WTC11 (cell line): ENCODE data around the gene TFF2. TPM values are rescaled to one million over a fixed set of nuclear protein-coding genes. Genes with fewer than 3 reads are reported as not detected.

Experiments used
- ATAC-seq: fragments of 200-7000 bp; cut with Tn5 transposase; 2 replicates; pipeline ENCODE4 v1.10.0; 2021; ENCODE audit warnings: mild to moderate bottlenecking, moderate library complexity
- CTCF ChIA-PET: fragments of 300-600 bp; sonication (Branson Sonifier 250); formaldehyde crosslinking; loops from one replicate; lab custom pipeline; 2021; ENCODE audit warnings: antibody characterized with exemption; lab: Charles Lee
- POLR2A ChIA-PET: fragments of 350-600 bp; sonication (Branson Sonifier 250); formaldehyde crosslinking; loops from one replicate; lab custom pipeline; 2021; ENCODE audit warnings: antibody characterized with exemption; lab: Charles Lee
- DNase-seq: peaks from one replicate; pipeline ENCODE4 v3.0.0; 2021; ENCODE audit warnings: low spot score
- H3K27ac Mint-ChIP-seq: 2 replicates; pipeline ENCODE4 v1.8.0; 2021; ENCODE audit warnings: mixed read lengths
- H3K27me3 Mint-ChIP-seq: 2 replicates; pipeline ENCODE4 v1.8.0; 2021; ENCODE audit warnings: low read depth, mild to moderate bottlenecking, moderate library complexity, mixed read lengths
- H3K36me3 Mint-ChIP-seq: 2 replicates; pipeline ENCODE4 v1.8.0; 2021; ENCODE audit warnings: mixed read lengths
- H3K4me1 Mint-ChIP-seq: 2 replicates; pipeline ENCODE4 v1.8.0; 2022; ENCODE audit warnings: mixed read lengths
- H3K4me3 Mint-ChIP-seq: 2 replicates; pipeline ENCODE4 v1.8.0; 2021; ENCODE audit warnings: mild to moderate bottlenecking, moderate library complexity, mixed read lengths
- H3K9me3 Mint-ChIP-seq: 2 replicates; pipeline ENCODE4 v1.8.0; 2021; ENCODE audit warnings: mixed read lengths
- ARID4B ChIP-seq: sonication (generic); formaldehyde crosslinking; IDR thresholded peaks from 2 replicates; pipeline ENCODE4 v1.8.0; 2023; ENCODE audit warnings: missing genetic modification reagents, mild to moderate bottlenecking, borderline replicate concordance
- ATF3 ChIP-seq: sonication (generic); formaldehyde crosslinking; conservative IDR thresholded peaks from 2 replicates; pipeline ENCODE4 v1.8.1; 2022; ENCODE audit warnings: mild to moderate bottlenecking, missing genetic modification reagents
- ESRRA ChIP-seq: sonication (generic); formaldehyde crosslinking; IDR thresholded peaks from 2 replicates; pipeline ENCODE4 v1.8.1; 2022; ENCODE audit warnings: mild to moderate bottlenecking, missing genetic modification reagents, borderline replicate concordance
- FOXJ3 ChIP-seq: sonication (generic); formaldehyde crosslinking; IDR thresholded peaks from 2 replicates; pipeline ENCODE4 v1.9.0; 2021; ENCODE audit warnings: missing genetic modification reagents, mild to moderate bottlenecking, borderline replicate concordance
- FOXK1 ChIP-seq: sonication (generic); formaldehyde crosslinking; IDR thresholded peaks from 2 replicates; pipeline ENCODE4 v1.8.0; 2022; ENCODE audit warnings: mild to moderate bottlenecking, moderate library complexity, missing genetic modification reagents
- HMGA2 ChIP-seq: fragments of 250-450 bp; sonication (Bioruptor Pico); IDR thresholded peaks from 2 replicates; pipeline ENCODE4 v1.4.0; 2021; ENCODE audit warnings: mild to moderate bottlenecking, moderate library complexity
- JAZF1 ChIP-seq: fragments of 250-450 bp; sonication (Bioruptor Pico); IDR thresholded peaks from 2 replicates; pipeline ENCODE4 v1.9.0; 2021; ENCODE audit warnings: moderate library complexity, mild to moderate bottlenecking, inconsistent platforms
- MXD4 ChIP-seq: fragments of 250-450 bp; sonication (Bioruptor Pico); IDR thresholded peaks from 2 replicates; pipeline ENCODE4 v1.8.0; 2021; ENCODE audit warnings: mild to moderate bottlenecking, moderate library complexity, borderline replicate concordance
- MYBL2 ChIP-seq: sonication (generic); formaldehyde crosslinking; IDR thresholded peaks from 2 replicates; pipeline ENCODE4 v1.8.1; 2023; ENCODE audit warnings: mild to moderate bottlenecking, moderate library complexity, missing genetic modification reagents
- PRDM15 ChIP-seq: sonication (generic); formaldehyde crosslinking; IDR thresholded peaks from 2 replicates; pipeline ENCODE4 v1.8.0; 2022; ENCODE audit warnings: missing genetic modification reagents
- SOX15 ChIP-seq: fragments of 250-450 bp; sonication (Bioruptor Pico); IDR thresholded peaks from 2 replicates; pipeline ENCODE4 v1.9.0; 2021; ENCODE audit warnings: mild to moderate bottlenecking
- SP1 ChIP-seq: sonication (generic); formaldehyde crosslinking; conservative IDR thresholded peaks from 2 replicates; pipeline ENCODE4 v1.8.1; 2022; ENCODE audit warnings: missing genetic modification reagents
- ZBTB21 ChIP-seq: sonication (generic); formaldehyde crosslinking; IDR thresholded peaks from 2 replicates; pipeline ENCODE4 v1.8.1; 2023; ENCODE audit warnings: mild to moderate bottlenecking, missing genetic modification reagents, borderline replicate concordance
- ZNF219 ChIP-seq: sonication (generic); formaldehyde crosslinking; IDR thresholded peaks from 2 replicates; pipeline ENCODE4 v1.8.0; 2023; ENCODE audit warnings: missing genetic modification reagents, mild to moderate bottlenecking, borderline replicate concordance
- ZNF232 ChIP-seq: sonication (generic); formaldehyde crosslinking; IDR thresholded peaks from 2 replicates; pipeline ENCODE4 v1.8.0; 2022; ENCODE audit warnings: mild to moderate bottlenecking, missing genetic modification reagents
- ZNF263 ChIP-seq: sonication (generic); formaldehyde crosslinking; IDR thresholded peaks from 2 replicates; pipeline ENCODE4 v1.8.1; 2022; ENCODE audit warnings: low read depth, mild to moderate bottlenecking, moderate library complexity, missing genetic modification reagents
- ZNF416 ChIP-seq: fragments of 250-450 bp; sonication (Bioruptor Pico); IDR thresholded peaks from 2 replicates; pipeline ENCODE4 v1.9.0; 2021; ENCODE audit warnings: mild to moderate bottlenecking, inconsistent platforms
- ZNF423 ChIP-seq: fragments of 250-450 bp; sonication (Bioruptor Pico); IDR thresholded peaks from 2 replicates; pipeline ENCODE4 v2.1.2; 2022; ENCODE audit warnings: mild to moderate bottlenecking, moderate library complexity
- ZSCAN18 ChIP-seq: fragments of 250-450 bp; sonication (Bioruptor Pico); IDR thresholded peaks from 2 replicates; pipeline ENCODE4 v2.1.2; 2022; ENCODE audit warnings: mild to moderate bottlenecking, moderate library complexity
- total RNA-seq: library from RNA; stranded (reverse); gene quantifications from 3 replicates; pipeline ENCODE4 v1.2.3, GENCODE V29; 2021

Gene TFF2
- total RNA-seq, 1 experiment from 2014 or later, result 0.33 TPM

- no peak for ATAC-seq
- Mint-ChIP-seq H3K27me3 (peaks cover 3% of the 10 kb centered on the region; the same call in 1 of the 2 replicates), H3K9me3 (peaks cover 10% of the 10 kb centered on the region), H3K36me3 (peaks cover 5% of the 10 kb centered on the region; the same call in 1 of the 2 replicates)
- POLR2A ChIA-PET, result interaction anchor here (0.5 kb wide), 1 partner anchor 10 kb away, joined by 5 read pairs; no protein-coding TSS in a partner anchor
- TF ChIP-seq HMGA2 (CRISPR knock-in tag), result no peak
- TF ChIP-seq MYBL2 (CRISPR knock-in tag), result no peak
- no peak for TF ChIP-seq ZSCAN18 (CRISPR knock-in tag)
- no peak for TF ChIP-seq ZNF416
- no peak for TF ChIP-seq ZNF423
- no peak for TF ChIP-seq ZBTB21 (CRISPR knock-in tag)
- TF ChIP-seq FOXJ3, result no peak
- no peak for TF ChIP-seq FOXK1 (CRISPR knock-in tag)
- no peak for TF ChIP-seq ARID4B (CRISPR knock-in tag)
- TF ChIP-seq ESRRA (CRISPR knock-in tag), result no peak
- TF ChIP-seq SP1 (CRISPR knock-in tag), result no peak
- no peak for TF ChIP-seq SOX15 (CRISPR knock-in tag)
- TF ChIP-seq ZNF232 (CRISPR knock-in tag), result no peak
- TF ChIP-seq ZNF263 (CRISPR knock-in tag), result no peak
- no peak for TF ChIP-seq ATF3 (CRISPR knock-in tag)
- TF ChIP-seq ZNF219 (CRISPR knock-in tag), result no peak
- no peak for TF ChIP-seq PRDM15 (CRISPR knock-in tag)
- TF ChIP-seq MXD4 (CRISPR knock-in tag), result no peak
- TF ChIP-seq JAZF1 (CRISPR knock-in tag), result no peak
- TF ChIP-seq, all 79 proteins: peak for 0
- CTCF ChIA-PET, result interaction anchor here (2.1 kb wide), 1 partner anchor 67 kb away, joined by 11 read pairs; no protein-coding TSS in a partner anchor
- DNase-seq, result no peak
- peaks cover 6% of the 10 kb centered on the region for H3K4me1 Mint-ChIP-seq
- no peak overlapping the region for H3K27ac Mint-ChIP-seq
- no peak overlapping the region for H3K4me3 Mint-ChIP-seq
Observed at GRCh38 chr21:42377211-42377950, 26.6 kb upstream of the TFF2 start.
